GM19372 (cell line): ENCODE data around the gene TPRN.

Source experiments
- ATAC-seq: cut with Tn5 transposase; IDR thresholded peaks from one replicate; pipeline ENCODE4 v1.9.1; 2021; ENCODE audit warnings: mild to moderate bottlenecking, low read depth, moderate library complexity; ENCODE audit not compliant: unreplicated experiment

TPRN gene

GRCh38 chr9:137236936-137237421 lies 36.4 kb upstream of the TPRN start:
- no peak for ATAC-seq

GRCh38 chr9:137236238-137236935 lies 35.8 kb upstream of the TPRN start:
- ATAC-seq: no peak

- ATAC-seq: no peak
Measured at GRCh38 chr9:137235424-137236237, 35.1 kb upstream of the TPRN start.

GRCh38 chr9:137234758-137235423 lies 34.4 kb upstream of the TPRN start:
- no peak for ATAC-seq

GRCh38 chr9:137234055-137234697 lies 33.6 kb upstream of the TPRN start:
- ATAC-seq: no peak

- ATAC-seq: no peak
Measured at GRCh38 chr9:137233143-137233980, 32.8 kb upstream of the TPRN start.

- no peak for ATAC-seq
Measured at GRCh38 chr9:137232510-137232909, 32.0 kb upstream of the TPRN start.

GRCh38 chr9:137232101-137232500 lies 31.6 kb upstream of the TPRN start:
- ATAC-seq: no peak

- ATAC-seq: no peak
Measured at GRCh38 chr9:137231372-137232039, 31.0 kb upstream of the TPRN start.

GRCh38 chr9:137230705-137231371 lies 30.3 kb upstream of the TPRN start, which contains the start of gene SLC34A3:
TSS of gene SLC34A3 (plus strand) at chr9:137230901. CDS start at chr9:137231703, 802 bp downstream.
- no peak for ATAC-seq

- no peak for ATAC-seq
Measured at GRCh38 chr9:137229903-137230704, 29.6 kb upstream of the TPRN start.

- ATAC-seq: no peak
Measured at GRCh38 chr9:137228968-137229896, 28.7 kb upstream of the TPRN start.

GRCh38 chr9:137228506-137228967 lies 28.0 kb upstream of the TPRN start:
- ATAC-seq: no peak

GRCh38 chr9:137227853-137228505 lies 27.4 kb upstream of the TPRN start:
- ATAC-seq: no peak

GRCh38 chr9:137227054-137227852 lies 26.7 kb upstream of the TPRN start, which contains the start of gene RNF224:
TSS of gene RNF224 (plus strand) at chr9:137227502. CDS start at chr9:137228336, 834 bp downstream.
- ATAC-seq: no peak
